GM23248 (cell line): Measurements from ENCODE around the gene FAM219B.

Experiments used
- EZH2 ChIP-seq: fragments of 200-600 bp; sonication (generic); IDR thresholded peaks from 2 replicates; pipeline ENCODE4 v1.6.1; 2018; ENCODE audit warnings: antibody characterized with exemption, mild to moderate bottlenecking; ENCODE audit not compliant: insufficient read depth, poor library complexity, severe bottlenecking
- EZH2phosphoT487 ChIP-seq: fragments of 200-600 bp; sonication (generic); IDR thresholded peaks from 2 replicates; pipeline ENCODE4 v1.6.1; 2018; ENCODE audit warnings: antibody characterized with exemption, moderate library complexity, mild to moderate bottlenecking, low read depth; ENCODE audit not compliant: insufficient read depth

- no peak for TF ChIP-seq EZH2
- no peak for TF ChIP-seq EZH2phosphoT487
Measured at GRCh38 chr15:74955017-74955416, 48.4 kb upstream of the FAM219B start.
